ENCODE measurements around the gene SLC25A26.
A peak's percentile ranks its signal among the peaks of the same experiment; 100 is the strongest.

Gene SLC25A26

DNA sequence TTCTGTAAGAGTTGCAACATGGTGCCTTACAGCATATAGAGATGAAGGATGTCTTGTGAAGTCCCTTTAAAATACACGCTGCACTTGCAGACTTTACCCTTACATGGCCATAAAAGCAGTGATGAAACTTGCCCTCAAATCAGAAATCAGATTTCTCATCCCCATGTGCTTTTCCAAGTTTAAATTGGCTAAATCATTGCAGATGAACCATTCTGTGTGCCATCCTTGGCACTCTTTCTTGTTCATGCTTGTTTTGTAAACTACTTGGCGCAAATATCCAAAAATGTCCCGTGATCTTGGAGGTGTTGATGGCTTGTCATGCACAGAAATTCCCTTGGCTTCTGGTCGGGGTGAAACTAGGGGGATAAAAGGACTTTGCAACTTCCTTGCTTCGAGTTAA is 144.3 kb downstream of the SLC25A26 start:
- TF ChIP-seq, protein P1, sequence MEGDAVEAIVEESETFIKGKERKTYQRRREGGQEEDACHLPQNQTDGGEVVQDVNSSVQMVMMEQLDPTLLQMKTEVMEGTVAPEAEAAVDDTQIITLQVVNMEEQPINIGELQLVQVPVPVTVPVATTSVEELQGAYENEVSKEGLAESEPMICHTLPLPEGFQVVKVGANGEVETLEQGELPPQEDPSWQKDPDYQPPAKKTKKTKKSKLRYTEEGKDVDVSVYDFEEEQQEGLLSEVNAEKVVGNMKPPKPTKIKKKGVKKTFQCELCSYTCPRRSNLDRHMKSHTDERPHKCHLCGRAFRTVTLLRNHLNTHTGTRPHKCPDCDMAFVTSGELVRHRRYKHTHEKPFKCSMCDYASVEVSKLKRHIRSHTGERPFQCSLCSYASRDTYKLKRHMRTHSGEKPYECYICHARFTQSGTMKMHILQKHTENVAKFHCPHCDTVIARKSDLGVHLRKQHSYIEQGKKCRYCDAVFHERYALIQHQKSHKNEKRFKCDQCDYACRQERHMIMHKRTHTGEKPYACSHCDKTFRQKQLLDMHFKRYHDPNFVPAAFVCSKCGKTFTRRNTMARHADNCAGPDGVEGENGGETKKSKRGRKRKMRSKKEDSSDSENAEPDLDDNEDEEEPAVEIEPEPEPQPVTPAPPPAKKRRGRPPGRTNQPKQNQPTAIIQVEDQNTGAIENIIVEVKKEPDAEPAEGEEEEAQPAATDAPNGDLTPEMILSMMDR (IDR thresholded peaks at IDR 0.05; ENCODE audit: unreplicated experiment in 3 of 3), result no peak
- no peaks in the 10 kb centered on the region for H3K9me3 Mint-ChIP-seq
- peaks cover 41% of the 10 kb centered on the region for H3K4me1 Mint-ChIP-seq
- no peak overlapping the region for H3K27ac Mint-ChIP-seq
- peaks cover 4% of the 10 kb centered on the region for H3K36me3 Mint-ChIP-seq (ENCODE audit: low read depth)
- no peaks in the 10 kb centered on the region for H3K27me3 Mint-ChIP-seq (ENCODE audit: low read depth)
- H3K4me3 Mint-ChIP-seq, result no peak overlapping the region

DNA sequence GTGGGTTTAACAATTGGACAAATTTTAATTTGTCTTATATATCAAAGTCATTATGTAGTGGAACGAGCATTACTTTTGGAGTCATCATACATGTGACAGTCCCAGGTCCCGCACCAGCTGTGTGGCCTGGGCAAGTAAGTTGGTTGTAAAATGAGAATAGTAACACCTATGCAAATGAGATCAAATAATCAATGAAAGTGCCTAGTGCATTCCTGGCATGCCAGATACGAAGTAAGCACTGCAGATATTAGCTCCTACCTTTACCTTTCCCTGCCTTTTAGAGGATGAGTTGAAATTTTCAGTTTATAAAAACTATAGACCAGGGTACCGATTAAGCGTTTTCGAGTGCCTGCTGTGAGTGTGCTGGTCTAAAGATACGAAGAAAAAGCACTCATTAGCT is 145.9 kb downstream of the SLC25A26 start:
- Mint-ChIP-seq H3K4me3 (no peak overlapping the region), H3K27me3 (ENCODE audit: low read depth) (no peaks in the 10 kb centered on the region), H3K27ac (no peak overlapping the region), H3K36me3 (ENCODE audit: low read depth) (peaks cover 8% of the 10 kb centered on the region), H3K9me3 (no peaks in the 10 kb centered on the region), H3K4me1 (peaks cover 34% of the 10 kb centered on the region)
- TF ChIP-seq, protein P1 (IDR thresholded peaks at IDR 0.05; ENCODE audit: unreplicated experiment in 3 of 3), result no peak

DNA sequence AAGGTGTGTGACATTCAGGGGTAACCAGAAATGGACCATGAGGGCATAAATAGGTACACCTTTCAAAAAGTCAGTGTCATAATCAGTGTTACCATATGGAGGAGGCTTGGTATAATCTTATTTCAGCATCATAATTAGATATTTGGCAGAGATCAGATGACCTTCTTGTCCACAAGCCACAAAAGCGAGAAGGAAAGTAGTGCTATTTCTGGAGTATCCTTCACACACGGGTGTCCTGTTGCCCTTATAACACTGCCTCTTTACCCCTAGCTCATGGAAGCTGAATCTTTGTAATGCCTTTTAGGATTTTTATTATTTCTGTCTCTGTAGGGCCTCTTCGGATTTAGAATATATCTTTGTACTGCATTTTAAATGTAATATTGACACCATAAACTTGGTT is 147.2 kb downstream of the SLC25A26 start:
- H3K36me3 Mint-ChIP-seq (ENCODE audit: low read depth), result peaks cover 8% of the 10 kb centered on the region
- peaks cover 23% of the 10 kb centered on the region for H3K4me1 Mint-ChIP-seq
- no peaks in the 10 kb centered on the region for H3K9me3 Mint-ChIP-seq
- TF ChIP-seq, protein P1 (IDR thresholded peaks at IDR 0.05; ENCODE audit: unreplicated experiment in 3 of 3), result no peak
- no peaks in the 10 kb centered on the region for H3K27me3 Mint-ChIP-seq (ENCODE audit: low read depth)
- no peak overlapping the region for H3K27ac Mint-ChIP-seq
- H3K4me3 Mint-ChIP-seq, result no peak overlapping the region

DNA sequence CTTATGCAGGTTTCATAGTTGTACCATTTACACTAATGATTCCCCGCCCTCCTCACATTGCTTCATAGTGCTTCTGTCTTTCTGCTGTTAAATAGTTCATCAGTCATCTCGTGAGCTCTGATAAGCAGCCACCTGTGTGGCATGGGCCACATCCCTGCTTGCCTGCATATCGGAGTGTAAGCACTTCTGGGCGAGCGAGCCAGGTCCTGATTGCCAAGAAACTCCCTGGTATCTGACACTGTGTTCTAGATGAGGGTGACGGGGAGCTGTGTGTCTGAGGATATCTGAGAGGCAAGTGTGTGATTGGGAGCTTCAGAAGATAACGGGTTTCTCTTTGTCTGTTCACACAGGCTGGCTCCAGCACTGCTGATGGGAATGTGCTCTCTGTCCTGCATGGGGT is 149.4 kb downstream of the SLC25A26 start:
- Mint-ChIP-seq H3K36me3 (ENCODE audit: low read depth) (peaks cover 11% of the 10 kb centered on the region), H3K4me3 (no peak overlapping the region), H3K27me3 (ENCODE audit: low read depth) (no peaks in the 10 kb centered on the region), H3K9me3 (no peaks in the 10 kb centered on the region), H3K4me1 (peaks cover 19% of the 10 kb centered on the region), H3K27ac (no peak overlapping the region)
- TF ChIP-seq, protein P1 (IDR thresholded peaks at IDR 0.05; ENCODE audit: unreplicated experiment in 3 of 3), result no peak

DNA sequence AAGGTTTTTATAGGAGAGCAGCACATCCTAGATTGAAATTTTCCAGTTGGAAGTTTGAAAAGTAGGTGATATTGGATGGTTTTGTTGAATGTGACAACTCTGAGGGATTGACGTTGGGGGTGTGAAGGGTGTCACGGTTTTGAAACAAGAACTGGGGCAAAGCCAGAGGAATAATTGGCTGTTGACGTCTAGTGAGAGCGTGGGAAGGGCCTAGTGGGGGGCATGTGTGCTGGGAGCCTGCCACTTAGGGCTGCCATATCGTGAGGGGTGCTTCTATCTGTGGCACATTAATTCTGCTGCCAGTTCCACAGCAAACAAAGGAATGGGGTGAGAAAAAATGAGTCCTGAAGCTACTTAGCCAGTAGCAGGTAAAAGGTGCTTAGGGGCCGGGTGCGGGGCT is 150.6 kb downstream of the SLC25A26 start:
- TF ChIP-seq, protein P1 (IDR thresholded peaks at IDR 0.05; ENCODE audit: unreplicated experiment in 3 of 3), result no peak
- Mint-ChIP-seq H3K4me3 (no peak overlapping the region), H3K27ac (no peak overlapping the region), H3K27me3 (ENCODE audit: low read depth) (no peaks in the 10 kb centered on the region), H3K9me3 (no peaks in the 10 kb centered on the region), H3K36me3 (ENCODE audit: low read depth) (peaks cover 20% of the 10 kb centered on the region), H3K4me1 (peaks cover 13% of the 10 kb centered on the region)

DNA sequence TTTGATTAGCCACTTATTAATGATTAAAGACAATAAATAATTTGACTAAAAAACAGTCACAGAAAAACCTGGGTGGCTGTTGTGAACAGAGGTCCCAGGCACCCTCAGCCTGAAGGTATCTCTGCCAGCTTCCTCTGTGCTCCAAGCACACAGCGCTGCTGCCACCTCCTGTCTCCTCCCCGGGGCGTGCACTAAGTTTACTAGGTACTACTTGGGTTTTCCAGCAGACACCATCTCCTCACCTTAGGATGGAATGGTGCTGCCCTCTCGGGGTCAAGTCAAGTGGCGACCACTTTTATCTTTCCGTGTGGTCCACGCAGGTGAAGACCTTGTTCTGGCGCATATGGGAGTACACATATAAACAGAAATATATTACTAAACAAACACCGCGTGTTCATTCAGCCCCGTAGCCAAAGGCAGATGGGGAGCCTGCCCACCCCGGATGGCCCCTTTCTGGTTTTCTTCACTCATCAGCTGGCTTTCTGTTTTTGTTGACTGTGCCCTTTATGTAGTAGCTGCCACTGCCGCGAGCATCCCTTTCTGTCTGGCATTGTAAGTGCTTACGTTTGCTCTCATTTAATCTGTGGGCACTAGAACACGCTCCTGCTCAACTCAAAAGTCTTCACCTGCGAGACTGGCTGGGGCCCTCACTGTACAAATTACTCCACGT is 152.0 kb downstream of the SLC25A26 start:
- Mint-ChIP-seq H3K4me1 (peaks cover 12% of the 10 kb centered on the region), H3K4me3 (no peak overlapping the region), H3K9me3 (no peaks in the 10 kb centered on the region), H3K27ac (no peak overlapping the region), H3K36me3 (ENCODE audit: low read depth) (peaks cover 31% of the 10 kb centered on the region), H3K27me3 (ENCODE audit: low read depth) (no peaks in the 10 kb centered on the region)
- TF ChIP-seq, protein P1 (IDR thresholded peaks at IDR 0.05; ENCODE audit: unreplicated experiment in 3 of 3), result peak; percentile 30 to 48 (median 45)
